GM23248 (cell line): ENCODE results near the gene CD6.

Source experiments
- EZH2 ChIP-seq: fragments of 200-600 bp; sonication (generic); IDR thresholded peaks from 2 replicates; pipeline ENCODE4 v1.6.1; 2018; ENCODE audit warnings: antibody characterized with exemption, mild to moderate bottlenecking; ENCODE audit not compliant: insufficient read depth, poor library complexity, severe bottlenecking
- EZH2phosphoT487 ChIP-seq: fragments of 200-600 bp; sonication (generic); IDR thresholded peaks from 2 replicates; pipeline ENCODE4 v1.6.1; 2018; ENCODE audit warnings: antibody characterized with exemption, moderate library complexity, mild to moderate bottlenecking, low read depth; ENCODE audit not compliant: insufficient read depth

DNA sequence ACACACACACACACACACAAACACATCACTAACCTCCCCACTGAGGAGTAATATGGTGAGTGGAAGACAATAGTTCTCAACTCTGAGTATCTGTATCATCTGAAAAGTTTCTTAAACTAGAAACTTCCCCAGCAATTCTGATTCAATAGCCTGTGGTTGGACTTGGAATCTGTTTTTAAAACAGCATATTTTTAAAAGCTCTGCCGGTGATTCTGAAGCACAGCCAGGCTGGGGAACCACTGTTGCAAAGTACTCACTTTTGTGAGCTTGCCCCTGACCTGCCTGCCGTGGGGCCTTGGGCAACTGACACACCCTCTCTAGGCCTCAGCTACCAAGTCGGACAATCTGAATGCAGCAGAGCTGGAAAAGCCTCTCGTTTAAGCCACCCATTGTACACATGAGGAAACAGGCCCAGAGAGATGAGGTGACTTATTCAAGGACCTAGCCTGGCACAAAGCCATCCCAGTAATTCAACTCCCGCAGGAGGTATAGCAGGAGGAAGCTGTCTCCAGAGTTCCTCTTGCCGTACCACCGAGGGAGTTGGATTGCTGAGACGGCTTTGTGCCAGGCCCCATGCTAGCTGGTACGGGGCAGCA, 28.4 kb upstream of the CD6 start:
- TF ChIP-seq EZH2 (no peak), EZH2phosphoT487 (no peak)
